ENCODE results near the gene KCNN1. TPM values are rescaled to one million over a fixed set of nuclear protein-coding genes. Genes with fewer than 3 reads are reported as not detected.
"Not testable (repeated sequence)": the region's sequence is repeated elsewhere in the genome, so short reads cannot be mapped to it uniquely, and the experiment has no call there.

The KCNN1 gene
- total and polyA plus RNA-seq, 3 donors from 2014 or later = 4.4 to 15.9 (median 10.3) TPM

- DNase-seq = no peak
- Histone ChIP-seq H3K36me3 (ENCODE audit: low read depth, missing control alignments) (no peaks in the 10 kb centered on the region), H3K27me3 (no peaks in the 10 kb centered on the region), H3K4me3 (no peak overlapping the region), H3K27ac (no peak overlapping the region), H3K9me3 (no peaks in the 10 kb centered on the region), H3K4me1 (no peaks in the 10 kb centered on the region)
- no peak for TF ChIP-seq POLR2A (IDR thresholded peaks at IDR 0.05)
- TF ChIP-seq CTCF (IDR thresholded peaks at IDR 0.05) = no peak
- intact Hi-C loops (cut with DNase I; ENCODE audit: low total_unique reads) = no loop called here
- WGBS, 2 donors = 82 to 87% methylated on average over 16 to 17 of the region's 17 CpGs
Observed at GRCh38 chr19:17985037-17985818, 18.3 kb downstream of the KCNN1 start.

DNA sequence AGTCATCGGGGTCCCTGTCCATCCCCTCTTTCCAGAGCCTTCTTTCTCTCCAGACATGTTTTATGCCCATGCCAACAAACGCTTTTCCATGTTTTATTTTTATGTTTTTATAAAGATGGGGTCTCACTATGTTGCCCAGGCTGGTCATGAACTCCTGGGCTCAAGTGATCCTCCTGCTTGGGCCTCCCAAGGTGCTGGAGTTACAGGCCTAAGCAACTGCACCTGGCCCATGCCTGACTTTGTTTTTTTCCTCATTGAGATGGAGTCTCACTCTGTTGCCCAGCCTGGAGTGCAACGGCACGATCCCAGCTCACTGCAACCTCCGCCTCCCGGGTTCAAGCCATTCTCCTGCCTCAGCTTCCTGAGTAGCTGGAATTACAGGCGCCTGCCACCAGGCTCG is 19.7 kb downstream of the KCNN1 start:
- H3K4me3 ChIP-seq; DNase-seq; H3K27ac ChIP-seq; intact Hi-C loops (cut with DNase I; ENCODE audit: low total_unique reads); H3K4me1 ChIP-seq; H3K9me3 ChIP-seq; H3K27me3 ChIP-seq; H3K36me3 ChIP-seq (ENCODE audit: low read depth, missing control alignments): not testable (repeated sequence)
- WGBS, 2 donors = 88 to 94% methylated on average over 8 of the region's 8 CpGs

DNA sequence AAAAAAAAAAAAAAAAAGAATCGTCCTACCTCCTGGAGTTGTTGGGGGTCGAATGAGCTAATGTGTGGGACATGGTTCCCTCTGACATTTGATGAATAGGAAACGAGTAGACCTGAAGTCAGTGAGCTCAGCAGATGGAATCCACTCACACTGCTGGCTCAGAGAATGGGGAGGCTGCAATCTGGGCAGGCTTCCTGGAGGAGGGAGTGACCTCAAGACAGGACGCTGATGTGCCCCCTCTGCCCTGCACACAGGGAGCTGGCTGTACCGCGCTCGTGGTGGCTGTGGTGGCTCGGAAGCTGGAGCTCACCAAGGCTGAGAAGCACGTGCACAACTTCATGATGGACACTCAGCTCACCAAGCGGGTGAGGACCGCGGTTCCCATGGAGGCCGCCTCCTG is 21.3 kb downstream of the KCNN1 start:
- H3K27me3 ChIP-seq = no peaks in the 10 kb centered on the region
- 91 to 94% methylated on average over 13 of the region's 13 CpGs for WGBS, 2 donors
- intact Hi-C loops (cut with DNase I; ENCODE audit: low total_unique reads) = no loop called here
- no peaks in the 10 kb centered on the region for H3K9me3 ChIP-seq
- no peak overlapping the region for H3K4me3 ChIP-seq
- no peaks in the 10 kb centered on the region for H3K4me1 ChIP-seq
- no peaks in the 10 kb centered on the region for H3K36me3 ChIP-seq (ENCODE audit: low read depth, missing control alignments)
- no peak for DNase-seq
- no peak overlapping the region for H3K27ac ChIP-seq
- TF ChIP-seq CTCF (IDR thresholded peaks at IDR 0.05) = no peak
- no peak for TF ChIP-seq POLR2A (IDR thresholded peaks at IDR 0.05)

DNA sequence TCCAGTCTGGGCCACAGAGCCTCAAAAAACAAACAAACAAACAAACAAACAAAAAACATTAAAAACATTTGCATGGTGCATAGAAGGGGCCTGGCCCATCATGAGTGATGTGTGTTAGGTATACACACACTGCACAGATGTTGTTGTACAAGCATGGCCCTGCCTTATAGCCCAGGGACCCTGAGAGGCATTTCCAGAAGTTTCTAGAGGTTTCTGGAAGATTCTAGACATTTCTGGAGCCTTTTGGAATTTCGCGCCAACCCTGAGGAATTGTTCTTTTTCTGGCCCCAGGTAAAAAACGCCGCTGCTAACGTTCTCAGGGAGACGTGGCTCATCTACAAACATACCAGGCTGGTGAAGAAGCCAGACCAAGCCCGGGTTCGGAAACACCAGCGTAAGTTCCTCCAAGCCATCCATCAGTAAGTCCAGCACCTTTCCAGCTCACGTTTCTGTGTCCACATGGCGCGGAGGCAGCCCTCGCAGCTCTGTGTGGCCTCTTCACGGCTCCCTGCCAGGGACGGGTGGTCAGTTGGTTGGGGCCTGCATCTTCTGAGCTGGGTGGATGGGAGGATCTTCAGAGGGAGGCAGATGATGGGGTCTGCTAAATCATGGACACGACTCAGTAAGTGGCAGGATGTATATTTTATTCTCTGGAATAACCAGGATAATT is 22.7 kb downstream of the KCNN1 start:
- no peaks in the 10 kb centered on the region for H3K27me3 ChIP-seq
- no peak overlapping the region for H3K27ac ChIP-seq
- H3K4me3 ChIP-seq = no peak overlapping the region
- no peaks in the 10 kb centered on the region for H3K4me1 ChIP-seq
- no peak for TF ChIP-seq CTCF (IDR thresholded peaks at IDR 0.05)
- no peak for TF ChIP-seq POLR2A (IDR thresholded peaks at IDR 0.05)
- intact Hi-C loops (cut with DNase I; ENCODE audit: low total_unique reads) = loop anchor here (5.0 kb wide), 1 partner anchor 132 kb away; the partner anchor contains the start of gene RPL18A
- no peak for DNase-seq
- no peaks in the 10 kb centered on the region for H3K36me3 ChIP-seq (ENCODE audit: low read depth, missing control alignments)
- no peaks in the 10 kb centered on the region for H3K9me3 ChIP-seq
- 96% methylated on average over 16 of the region's 16 CpGs for WGBS, 2 donors

DNA sequence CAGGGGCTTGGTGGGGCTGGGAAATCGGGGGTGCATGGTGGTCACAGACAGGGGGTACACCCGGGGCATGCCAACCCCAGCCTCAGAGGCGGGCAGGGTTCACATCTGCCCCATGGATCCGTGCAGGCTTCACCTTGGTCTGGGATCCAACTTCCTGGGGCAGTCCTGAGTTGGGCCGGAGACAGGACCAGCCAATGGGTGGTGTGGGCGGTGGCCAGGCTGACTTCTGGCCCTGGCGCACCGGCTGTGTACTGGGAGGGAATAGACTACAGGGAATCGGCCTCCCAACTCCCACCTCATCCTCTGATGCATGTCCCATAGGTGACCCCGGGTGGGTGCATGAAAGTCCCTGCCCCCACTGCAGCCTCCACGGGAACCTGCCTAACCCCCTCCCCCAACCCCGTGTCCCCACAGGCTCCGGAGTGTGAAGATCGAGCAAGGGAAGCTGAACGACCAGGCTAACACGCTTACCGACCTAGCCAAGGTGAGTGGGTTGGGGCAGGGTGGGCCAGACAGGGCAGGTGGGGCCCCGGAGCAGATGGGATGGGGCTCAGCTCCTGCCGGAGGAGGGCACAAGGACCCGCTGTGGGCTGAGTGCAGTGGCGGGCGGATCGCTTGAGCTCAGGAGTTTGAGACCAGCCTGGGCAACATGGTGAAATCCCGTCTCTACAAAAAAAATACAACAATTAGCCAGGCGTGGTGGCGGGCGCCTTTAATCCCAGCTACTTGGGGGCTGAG is 26.3 kb downstream of the KCNN1 start:
- no peaks in the 10 kb centered on the region for H3K9me3 ChIP-seq
- DNase-seq = no peak
- TF ChIP-seq POLR2A (IDR thresholded peaks at IDR 0.05) (no peak), CTCF (IDR thresholded peaks at IDR 0.05) (no peak)
- H3K4me3 ChIP-seq = no peak overlapping the region
- no peaks in the 10 kb centered on the region for H3K27me3 ChIP-seq
- 87 to 88% methylated on average over 21 to 27 of the region's 27 CpGs for WGBS, 2 donors
- H3K4me1 ChIP-seq = no peaks in the 10 kb centered on the region
- intact Hi-C loops (cut with DNase I; ENCODE audit: low total_unique reads) = loop anchor here (5.0 kb wide), 1 partner anchor 136 kb away; the partner anchor contains the start of gene RPL18A
- H3K27ac ChIP-seq = no peak overlapping the region
- H3K36me3 ChIP-seq (ENCODE audit: low read depth, missing control alignments) = no peaks in the 10 kb centered on the region

Data from testis (tissue), 3 donors.